SHP77 (cell line): ENCODE measurements around the gene KICS2.
"Not testable (repeated sequence)": the region's sequence is repeated elsewhere in the genome, so short reads cannot be mapped to it uniquely, and the experiment has no call there.

Experiments
- DNase-seq, 2 experiments: peaks; one replicate each; lab custom pipeline; 2025; lab: John Stamatoyannopoulos, UW

KICS2 gene

GRCh38 chr12:64216239-64216638 lies 5.9 kb downstream of the KICS2 start:
- DNase-seq = no peak

- DNase-seq = no peak
Measured at GRCh38 chr12:64212119-64212746, 9.9 kb downstream of the KICS2 start.

- DNase-seq = no peak
Measured at GRCh38 chr12:64207453-64207852, 14.6 kb downstream of the KICS2 start.

GRCh38 chr12:64205542-64205941 lies 16.6 kb downstream of the KICS2 start:
- no peak for DNase-seq

- no peak for DNase-seq
Measured at GRCh38 chr12:64203775-64204174, 18.3 kb downstream of the KICS2 start.

GRCh38 chr12:64203036-64203435 lies 19.1 kb downstream of the KICS2 start:
- DNase-seq = no peak

GRCh38 chr12:64195841-64196240 lies 26.3 kb downstream of the KICS2 start:
- not testable (repeated sequence) for DNase-seq

- no peak for DNase-seq
Measured at GRCh38 chr12:64194333-64195149, 27.6 kb downstream of the KICS2 start.

- DNase-seq = no peak
Measured at GRCh38 chr12:64193931-64194330, 28.2 kb downstream of the KICS2 start.

GRCh38 chr12:64192644-64193444 lies 29.3 kb downstream of the KICS2 start:
- no peak for DNase-seq

GRCh38 chr12:64190140-64190539 lies 32.0 kb downstream of the KICS2 start:
- DNase-seq = no peak

- no peak for DNase-seq
Measured at GRCh38 chr12:64189530-64189929, 32.6 kb downstream of the KICS2 start.

GRCh38 chr12:64187794-64188193 lies 34.3 kb downstream of the KICS2 start:
- no peak for DNase-seq

- DNase-seq = no peak
Measured at GRCh38 chr12:64187370-64187769, 34.7 kb downstream of the KICS2 start.

GRCh38 chr12:64186789-64187188 lies 35.3 kb downstream of the KICS2 start:
- no peak for DNase-seq

GRCh38 chr12:64184216-64184615 lies 37.9 kb downstream of the KICS2 start:
- no peak for DNase-seq

GRCh38 chr12:64181430-64182291 lies 40.4 kb downstream of the KICS2 start:
- DNase-seq = peak in 1 of 2 experiments; percentile 34

- DNase-seq = no peak
Measured at GRCh38 chr12:64180951-64181350, 41.1 kb downstream of the KICS2 start.

GRCh38 chr12:64178122-64178521 lies 44.0 kb downstream of the KICS2 start:
- DNase-seq = no peak

GRCh38 chr12:64177001-64177400 lies 45.1 kb downstream of the KICS2 start:
- DNase-seq = no peak

GRCh38 chr12:64175254-64175945 lies 46.7 kb downstream of the KICS2 start:
- no peak for DNase-seq
